ENCODE measurements around the gene POLR2E.

The POLR2E gene

GRCh38 chr19:1063909-1064660, 31.1 kb downstream of the POLR2E start:
- DNase-seq (ENCODE audit: low read depth): no peak

DNA sequence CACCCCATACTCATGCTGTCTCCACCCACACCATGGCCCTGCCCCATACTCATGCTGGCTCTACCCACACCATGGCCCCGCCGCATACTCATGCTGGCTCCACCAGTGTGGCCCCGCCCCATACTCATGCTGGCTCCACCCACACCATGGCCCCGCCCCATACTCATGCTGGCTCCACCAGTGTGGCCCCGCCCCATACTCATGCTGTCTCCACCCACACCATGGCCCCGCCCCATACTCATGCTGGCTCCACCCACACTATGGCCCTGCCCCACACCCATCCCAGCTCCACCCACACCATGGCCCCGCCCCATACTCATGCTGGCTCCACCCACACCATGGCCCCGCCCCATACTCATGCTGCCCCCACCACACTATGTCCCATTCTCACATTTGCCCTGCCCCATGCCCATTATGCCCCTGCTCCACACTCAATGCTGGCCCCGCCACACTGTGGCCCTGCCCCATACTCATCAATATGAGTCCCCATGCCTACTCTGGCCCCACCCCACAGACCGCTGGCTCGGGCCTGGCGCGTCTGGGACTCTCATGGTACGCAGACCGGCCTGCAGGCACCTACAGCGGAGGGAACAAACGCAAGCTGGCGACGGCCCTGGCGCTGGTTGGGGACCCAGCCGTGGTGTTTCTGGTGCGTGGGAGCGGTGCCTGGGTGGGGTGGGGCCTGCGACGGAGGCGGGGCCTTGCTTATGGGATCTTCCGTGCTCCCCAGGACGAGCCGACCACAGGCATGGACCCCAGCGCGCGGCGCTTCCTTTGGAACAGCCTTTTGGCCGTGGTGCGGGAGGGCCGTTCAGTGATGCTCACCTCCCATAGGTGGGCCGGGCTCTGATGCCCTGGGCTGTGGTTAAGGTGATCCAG, 31.9 kb downstream of the POLR2E start:
- no peak for DNase-seq (ENCODE audit: low read depth)

DNA sequence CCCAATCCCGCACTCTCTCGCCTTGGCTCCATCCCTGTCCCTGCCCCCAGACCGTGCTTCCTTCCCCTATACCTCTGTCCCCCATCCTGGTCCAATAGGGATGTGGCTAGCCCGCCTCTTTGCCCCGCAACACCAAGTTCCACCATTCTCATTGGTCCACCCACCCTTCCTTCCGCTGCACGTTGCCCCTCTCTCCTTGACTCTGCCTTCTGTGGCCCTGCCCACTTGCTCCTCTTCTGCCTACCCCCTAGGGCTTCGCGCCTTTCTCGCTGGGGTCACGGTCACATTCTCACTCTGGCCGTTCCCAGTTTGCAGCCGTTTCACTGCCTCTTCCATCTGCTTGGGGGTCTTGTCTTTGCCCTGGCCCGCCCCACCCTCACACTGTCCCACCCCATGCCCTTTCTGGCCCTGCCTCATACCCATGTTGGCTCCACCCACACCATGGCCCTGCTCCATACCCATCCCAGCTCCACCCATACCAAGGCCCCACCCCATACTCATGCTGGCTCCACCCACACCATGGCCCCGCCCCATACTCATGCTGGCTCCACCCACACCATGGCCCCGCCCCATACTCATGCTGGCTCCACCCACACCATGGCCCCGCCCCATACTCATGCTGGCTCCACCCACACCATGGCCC, 32.7 kb downstream of the POLR2E start:
- DNase-seq (ENCODE audit: low read depth): no peak

GRCh38 chr19:1061987-1062386, 33.2 kb downstream of the POLR2E start:
- no peak for DNase-seq (ENCODE audit: low read depth)

DNA sequence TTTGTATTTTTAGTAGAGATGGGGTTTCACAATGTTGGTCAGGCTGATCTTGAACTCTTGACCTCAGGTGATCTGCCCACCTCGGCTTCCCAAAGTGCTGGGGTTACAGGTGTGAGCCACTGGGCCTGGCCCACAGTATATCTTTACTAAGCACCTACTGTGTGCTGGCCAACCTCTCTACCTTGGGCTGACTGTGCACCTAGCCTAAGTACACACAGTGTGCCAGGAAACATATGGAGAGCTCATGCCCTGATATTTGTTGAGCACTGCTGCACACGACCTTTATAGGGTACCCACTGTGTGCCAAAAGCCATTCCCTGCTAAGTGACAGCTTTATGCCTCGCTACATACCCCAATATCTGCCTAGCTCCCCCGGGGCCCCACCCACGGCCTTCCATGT, 34.5 kb downstream of the POLR2E start:
- no peak for DNase-seq (ENCODE audit: low read depth)

GRCh38 chr19:1058112-1058511, 37.1 kb downstream of the POLR2E start:
- no peak for DNase-seq (ENCODE audit: low read depth)

GRCh38 chr19:1057176-1057855, 37.9 kb downstream of the POLR2E start:
- no peak for DNase-seq (ENCODE audit: low read depth)

DNA sequence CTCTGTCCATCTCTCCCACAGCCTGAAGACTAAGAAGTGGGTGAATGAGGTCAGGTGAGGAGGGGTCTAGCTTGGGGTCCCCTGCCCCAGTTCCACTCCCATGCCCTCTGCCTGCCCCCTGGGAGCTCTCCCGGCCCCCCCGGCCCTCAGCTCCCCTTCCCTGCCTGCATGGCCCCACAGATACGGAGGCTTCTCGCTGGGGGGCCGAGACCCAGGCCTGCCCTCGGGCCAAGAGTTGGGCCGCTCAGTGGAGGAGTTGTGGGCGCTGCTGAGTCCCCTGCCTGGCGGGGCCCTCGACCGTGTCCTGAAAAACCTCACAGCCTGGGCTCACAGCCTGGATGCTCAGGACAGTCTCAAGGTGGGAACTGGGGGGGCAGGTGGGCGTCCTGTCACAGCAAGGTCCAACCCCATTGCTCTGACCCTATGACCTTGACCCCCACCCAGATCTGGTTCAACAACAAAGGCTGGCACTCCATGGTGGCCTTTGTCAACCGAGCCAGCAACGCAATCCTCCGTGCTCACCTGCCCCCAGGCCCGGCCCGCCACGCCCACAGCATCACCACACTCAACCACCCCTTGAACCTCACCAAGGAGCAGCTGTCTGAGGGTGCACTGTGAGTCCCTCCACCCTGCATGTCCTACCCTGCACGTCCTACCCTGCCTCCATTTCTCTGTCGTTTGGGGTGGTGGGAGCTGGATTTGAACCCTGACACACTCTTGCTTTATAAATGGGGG, 39.1 kb downstream of the POLR2E start:
- no peak for DNase-seq (ENCODE audit: low read depth)

DNA sequence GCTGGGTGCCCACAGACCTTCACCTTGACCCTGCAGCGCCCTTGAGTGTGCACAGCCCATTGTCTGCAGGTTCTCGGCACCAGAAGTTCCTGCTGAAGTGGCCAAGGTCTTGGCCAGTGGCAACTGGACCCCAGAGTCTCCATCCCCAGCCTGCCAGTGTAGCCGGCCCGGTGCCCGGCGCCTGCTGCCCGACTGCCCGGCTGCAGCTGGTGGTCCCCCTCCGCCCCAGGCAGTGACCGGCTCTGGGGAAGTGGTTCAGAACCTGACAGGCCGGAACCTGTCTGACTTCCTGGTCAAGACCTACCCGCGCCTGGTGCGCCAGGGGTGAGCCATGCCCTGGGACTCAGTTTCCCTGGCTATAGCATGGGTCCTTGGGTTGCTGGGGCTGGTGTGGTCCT, 40.1 kb downstream of the POLR2E start:
- no peak for DNase-seq (ENCODE audit: low read depth)

DNA sequence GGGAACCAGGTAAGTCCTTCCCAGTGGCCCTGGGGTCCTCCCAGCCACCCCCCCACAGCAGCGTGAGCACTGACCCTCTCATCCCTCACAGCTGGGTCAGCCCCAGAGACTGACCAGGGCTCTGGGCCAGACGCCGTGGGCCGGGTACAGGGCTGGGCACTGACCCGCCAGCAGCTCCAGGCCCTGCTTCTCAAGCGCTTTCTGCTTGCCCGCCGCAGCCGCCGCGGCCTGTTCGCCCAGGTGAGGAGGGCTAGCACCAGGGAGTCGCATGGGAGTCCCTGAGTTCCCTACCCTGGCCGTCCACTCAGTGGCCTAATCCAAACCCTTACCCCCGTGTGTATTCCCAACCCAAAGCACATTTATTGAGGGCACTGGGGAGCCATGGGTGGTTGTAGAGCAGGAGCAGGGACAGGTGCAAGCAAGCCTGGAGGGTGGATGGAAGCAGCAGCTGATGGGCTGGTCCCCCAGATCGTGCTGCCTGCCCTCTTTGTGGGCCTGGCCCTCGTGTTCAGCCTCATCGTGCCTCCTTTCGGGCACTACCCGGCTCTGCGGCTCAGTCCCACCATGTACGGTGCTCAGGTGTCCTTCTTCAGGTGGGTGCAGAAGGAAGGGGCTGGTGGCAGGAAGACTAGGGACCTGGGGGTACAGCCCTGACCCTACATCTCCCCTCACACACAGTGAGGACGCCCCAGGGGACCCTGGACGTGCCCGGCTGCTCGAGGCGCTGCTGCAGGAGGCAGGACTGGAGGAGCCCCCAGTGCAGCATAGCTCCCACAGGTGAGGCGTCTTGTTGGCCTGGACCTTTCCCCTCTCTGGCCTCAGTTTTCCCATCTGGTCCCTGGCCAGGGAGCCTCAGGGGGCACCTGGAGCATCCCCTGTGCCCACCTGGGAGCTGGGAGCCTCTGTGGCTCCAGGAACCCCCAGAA, 40.8 kb downstream of the POLR2E start:
- no peak for DNase-seq (ENCODE audit: low read depth)

DNA sequence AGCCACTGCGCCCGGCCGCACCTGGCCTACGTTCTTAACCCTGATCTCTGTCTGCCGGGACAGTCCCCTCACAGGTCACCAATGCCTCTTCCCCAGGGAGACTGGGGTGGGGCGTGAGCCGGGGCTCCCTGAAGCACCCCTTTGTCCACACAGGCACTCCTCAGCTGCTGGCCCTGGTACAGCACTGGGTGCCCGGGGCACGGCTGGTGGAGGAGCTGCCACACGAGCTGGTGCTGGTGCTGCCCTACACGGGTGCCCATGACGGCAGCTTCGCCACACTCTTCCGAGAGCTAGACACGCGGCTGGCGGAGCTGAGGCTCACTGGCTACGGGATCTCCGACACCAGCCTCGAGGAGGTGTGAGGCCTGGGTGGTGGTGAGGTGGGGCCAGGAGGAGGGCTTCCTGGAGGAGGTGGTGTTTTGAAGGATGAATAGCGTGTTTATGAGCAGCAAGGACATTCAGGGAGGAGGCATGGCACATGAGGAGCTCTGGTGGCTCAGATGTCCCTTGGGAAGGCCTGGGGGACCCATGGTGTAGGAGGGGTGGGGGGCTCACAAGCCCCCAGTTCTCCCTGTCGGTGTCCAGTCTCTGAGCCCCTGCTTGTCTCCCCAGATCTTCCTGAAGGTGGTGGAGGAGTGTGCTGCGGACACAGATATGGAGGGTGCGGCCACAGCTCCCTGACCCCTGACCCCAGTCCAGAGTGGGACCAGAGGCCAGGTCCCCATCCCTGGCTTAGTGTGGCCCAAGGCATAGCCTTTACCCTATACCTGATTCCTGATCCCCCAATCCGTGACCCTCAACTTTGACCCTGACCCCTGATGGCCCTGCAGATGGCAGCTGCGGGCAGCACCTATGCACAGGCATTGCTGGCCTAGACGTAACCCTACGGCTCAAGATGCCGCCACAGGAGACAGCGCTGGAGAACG, 41.7 kb downstream of the POLR2E start:
- no peak for DNase-seq (ENCODE audit: low read depth)

DNA sequence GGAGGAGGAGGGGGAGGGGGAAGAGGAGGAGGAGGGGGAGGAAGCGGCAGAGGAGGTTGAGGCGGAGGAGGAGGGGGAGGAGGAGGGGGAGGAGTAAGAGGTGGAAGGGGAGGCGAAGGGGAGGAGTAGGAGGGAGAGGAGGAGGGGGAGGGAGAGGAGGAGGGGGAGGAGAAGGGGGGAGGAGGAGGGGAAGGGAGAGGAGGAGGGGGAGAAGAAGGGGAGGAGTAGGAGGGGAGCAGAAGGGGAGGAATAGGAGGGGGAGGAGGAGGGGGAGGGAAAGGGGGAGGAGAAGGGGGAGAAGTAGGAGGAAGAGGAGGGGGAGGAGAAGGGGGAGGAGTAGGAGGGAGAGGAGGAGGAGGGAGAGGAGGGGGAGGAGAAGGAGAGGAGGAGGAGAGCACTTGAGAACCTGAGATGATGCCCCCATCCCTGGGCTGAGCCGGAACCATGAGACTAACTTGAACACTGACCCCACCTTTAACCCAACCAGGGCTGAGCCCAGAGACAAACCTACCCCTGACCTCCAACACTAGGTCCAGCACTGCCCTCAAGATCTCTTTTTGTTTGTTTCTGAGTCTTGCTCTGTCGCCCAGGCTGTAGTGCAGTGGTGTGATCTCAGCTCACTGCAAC, 42.7 kb downstream of the POLR2E start:
- DNase-seq (ENCODE audit: low read depth): no peak

GRCh38 chr19:1051791-1052190, 43.4 kb downstream of the POLR2E start:
- DNase-seq (ENCODE audit: low read depth): no peak

DNA sequence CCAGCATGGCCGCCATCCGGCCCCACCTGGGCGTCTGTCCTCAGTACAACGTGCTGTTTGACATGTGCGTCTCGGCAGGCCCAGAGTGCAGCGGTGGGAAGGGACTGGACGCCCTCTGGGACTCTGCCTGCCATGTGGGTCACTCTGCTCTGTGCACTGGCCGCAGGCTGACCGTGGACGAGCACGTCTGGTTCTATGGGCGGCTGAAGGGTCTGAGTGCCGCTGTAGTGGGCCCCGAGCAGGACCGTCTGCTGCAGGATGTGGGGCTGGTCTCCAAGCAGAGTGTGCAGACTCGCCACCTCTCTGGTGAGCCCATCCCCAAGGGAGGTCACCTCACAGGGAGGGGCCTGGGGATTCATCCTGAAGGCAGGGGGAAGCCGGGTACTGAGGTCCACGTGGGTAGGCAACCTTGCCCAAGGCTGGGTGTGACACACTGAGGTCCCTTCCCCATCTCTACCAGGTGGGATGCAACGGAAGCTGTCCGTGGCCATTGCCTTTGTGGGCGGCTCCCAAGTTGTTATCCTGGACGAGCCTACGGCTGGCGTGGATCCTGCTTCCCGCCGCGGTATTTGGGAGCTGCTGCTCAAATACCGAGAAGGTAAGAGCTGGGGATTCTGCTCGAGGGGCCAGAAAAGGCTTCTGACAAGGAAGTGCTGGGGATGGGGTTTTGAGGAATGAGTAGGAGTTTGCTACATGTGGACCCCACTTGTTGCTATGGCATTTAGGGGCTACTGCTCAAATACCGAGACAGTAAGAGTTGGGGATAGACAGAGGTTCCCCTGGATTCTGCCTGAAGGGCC, 44.0 kb downstream of the POLR2E start:
- no peak for DNase-seq (ENCODE audit: low read depth)

DNA sequence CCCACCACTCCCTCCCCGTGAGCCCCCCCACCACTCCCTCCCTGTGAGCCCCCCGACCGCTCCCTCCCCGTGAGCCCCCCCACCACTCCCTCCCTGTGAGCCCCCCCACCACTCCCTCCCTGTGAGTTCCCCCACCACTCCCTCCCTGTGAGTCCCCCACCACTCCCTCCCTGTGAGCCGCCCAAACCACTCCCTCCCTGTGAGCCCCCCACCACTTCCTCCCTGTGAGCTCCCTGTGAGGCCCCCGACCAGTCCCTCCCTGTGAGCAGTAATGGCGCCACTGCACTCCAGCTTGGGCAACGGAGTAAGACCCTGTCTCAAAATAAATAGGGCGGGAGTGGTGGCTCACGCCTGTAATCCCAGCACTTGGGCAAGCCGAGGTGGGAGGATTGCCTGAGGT, 45.4 kb downstream of the POLR2E start:
- DNase-seq (ENCODE audit: low read depth): no peak

DNA sequence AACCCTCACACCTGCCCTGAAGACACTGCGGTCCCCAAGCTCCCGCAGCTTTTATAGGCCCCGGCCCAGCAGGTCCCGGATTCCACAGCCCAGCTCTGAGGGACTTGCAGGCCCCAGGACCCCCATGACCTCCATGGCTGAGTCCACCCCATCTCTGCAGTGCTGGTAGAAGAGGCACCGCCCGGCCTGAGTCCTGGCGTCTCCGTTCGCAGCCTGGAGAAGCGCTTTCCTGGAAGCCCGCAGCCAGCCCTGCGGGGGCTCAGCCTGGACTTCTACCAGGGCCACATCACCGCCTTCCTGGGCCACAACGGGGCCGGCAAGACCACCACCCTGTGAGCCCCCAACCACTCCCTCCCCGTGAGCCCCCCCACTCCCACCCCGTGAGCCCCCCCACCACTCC, 46.1 kb downstream of the POLR2E start:
- DNase-seq (ENCODE audit: low read depth): no peak

DNA sequence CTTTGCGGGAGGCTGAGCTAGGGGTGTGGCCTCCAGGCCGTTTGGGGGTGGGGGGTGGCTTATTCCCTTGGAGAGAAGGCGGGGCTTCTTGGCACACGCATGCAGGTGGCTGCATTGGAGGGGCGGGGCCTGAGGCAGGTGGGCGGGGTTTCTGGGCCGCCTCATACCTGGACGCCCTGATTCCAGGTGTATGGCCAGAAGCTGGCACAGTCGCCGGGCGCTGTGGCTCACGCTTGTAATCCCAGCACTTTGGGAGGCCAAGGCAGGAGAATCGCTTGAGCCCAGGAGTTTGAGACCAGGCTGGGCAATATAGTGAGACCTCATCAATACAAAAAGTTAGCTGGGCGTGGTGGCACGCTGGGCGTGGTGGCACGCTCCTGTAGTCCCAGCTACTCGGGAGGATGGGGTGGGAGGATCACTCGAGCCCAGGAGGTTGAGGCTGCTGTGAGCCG, 47.5 kb downstream of the POLR2E start:
- no peak for DNase-seq (ENCODE audit: low read depth)

Measured in stimulated activated CD4-positive, alpha-beta T cell treated with anti-CD3 and anti-CD28 coated beads, Interleukin-2, amount 100 ng/mL, for 4 hours (primary cell).